IPS-NIHi7 (cell line): ENCODE results near the gene TIMP2.
A peak's percentile ranks its signal among the peaks of the same experiment; 100 is the strongest.
"Not testable (repeated sequence)": the region's sequence is repeated elsewhere in the genome, so short reads cannot be mapped to it uniquely, and the experiment has no call there.

Experiments
- DNase-seq: peaks from one replicate; pipeline ENCODE4 v3.0.0; 2012; ENCODE audit warnings: mixed read lengths; ENCODE audit errors: extremely low spot score

Gene TIMP2, protein sequence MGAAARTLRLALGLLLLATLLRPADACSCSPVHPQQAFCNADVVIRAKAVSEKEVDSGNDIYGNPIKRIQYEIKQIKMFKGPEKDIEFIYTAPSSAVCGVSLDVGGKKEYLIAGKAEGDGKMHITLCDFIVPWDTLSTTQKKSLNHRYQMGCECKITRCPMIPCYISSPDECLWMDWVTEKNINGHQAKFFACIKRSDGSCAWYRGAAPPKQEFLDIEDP

DNA sequence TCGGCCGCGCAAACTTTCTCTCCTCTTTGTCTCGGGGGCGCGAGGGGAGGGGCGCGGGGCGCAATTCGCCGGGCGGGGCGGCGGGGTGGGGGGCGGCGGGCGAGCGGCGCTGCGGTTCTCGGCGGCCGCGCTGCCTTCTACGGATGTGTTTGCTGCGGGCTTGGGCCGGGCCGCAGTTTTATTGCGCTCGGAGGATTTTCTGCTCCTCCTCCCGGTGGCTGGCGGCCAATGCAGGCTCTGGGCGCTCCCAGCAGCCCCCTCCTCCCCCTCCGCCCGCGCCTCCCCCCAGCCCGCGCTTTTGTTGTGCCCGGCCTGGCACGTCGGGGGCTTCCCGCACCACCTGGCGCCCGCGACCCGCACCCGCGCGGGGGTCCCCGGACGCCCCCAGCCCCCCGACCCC is at the start of gene TIMP2:
Gene TIMP2, minus strand, starts transcription at position 154 of the 400 bp plus-strand sequence. CDS start 299 bp downstream, outside the sequence.
- peak; percentile 92 for DNase-seq

DNA sequence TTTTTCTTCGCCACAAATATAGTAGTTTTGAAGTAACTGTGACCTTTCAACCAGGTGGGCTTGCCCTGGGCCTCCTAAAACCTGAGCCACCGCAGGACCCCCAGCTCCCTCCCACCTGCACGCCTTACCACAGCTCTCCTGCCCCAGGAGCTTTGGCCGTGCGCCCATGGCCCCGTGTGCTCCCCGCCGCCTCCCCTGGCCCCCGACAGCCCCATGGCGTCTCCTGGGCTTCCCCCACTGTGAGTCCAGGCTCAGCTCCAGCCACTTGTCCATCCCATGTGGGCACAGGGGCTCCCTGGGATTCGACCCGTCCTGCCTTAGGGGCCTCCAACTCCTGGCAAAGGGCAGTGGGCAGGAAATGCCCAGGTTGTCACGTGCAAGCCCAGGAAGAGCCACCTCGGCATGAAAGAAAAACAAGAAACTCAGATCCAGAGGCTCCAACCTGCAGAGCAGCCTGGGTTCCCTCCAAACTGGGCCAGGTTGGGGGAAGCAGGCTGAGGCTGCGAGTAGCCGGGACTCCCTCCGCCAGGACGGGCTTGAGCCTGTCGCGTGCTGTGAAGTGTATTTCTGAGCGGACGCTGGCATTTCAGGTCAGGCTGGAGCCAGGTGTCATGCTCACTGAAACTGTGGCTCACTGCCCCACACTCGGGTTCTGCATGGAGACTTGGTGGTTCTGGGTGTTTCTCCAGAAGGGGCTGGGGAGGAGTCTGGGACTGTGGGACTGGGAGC is 48.8 kb upstream of the TIMP2 start:
- no peak for DNase-seq

DNA sequence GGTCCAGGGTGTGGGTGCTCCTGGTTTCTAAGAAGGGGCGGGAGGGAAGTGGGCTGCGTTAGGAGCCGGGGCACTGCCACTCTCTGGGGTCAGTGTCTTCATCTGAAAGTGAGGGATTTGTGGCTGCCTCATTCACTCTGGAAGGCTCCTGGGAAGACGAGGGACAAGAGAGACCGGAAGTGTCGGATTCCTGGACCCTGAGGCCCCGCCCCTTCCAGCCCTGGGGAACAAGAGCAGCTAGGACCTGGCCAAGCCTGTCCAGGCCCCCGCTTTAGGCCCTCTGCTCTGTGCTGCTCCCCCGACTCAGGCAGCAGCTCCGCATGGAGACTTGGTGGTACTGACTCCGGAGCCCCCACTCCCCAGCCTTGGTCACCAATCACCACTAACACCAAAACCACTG is 48.0 kb upstream of the TIMP2 start:
- peak; percentile 68 for DNase-seq

DNA sequence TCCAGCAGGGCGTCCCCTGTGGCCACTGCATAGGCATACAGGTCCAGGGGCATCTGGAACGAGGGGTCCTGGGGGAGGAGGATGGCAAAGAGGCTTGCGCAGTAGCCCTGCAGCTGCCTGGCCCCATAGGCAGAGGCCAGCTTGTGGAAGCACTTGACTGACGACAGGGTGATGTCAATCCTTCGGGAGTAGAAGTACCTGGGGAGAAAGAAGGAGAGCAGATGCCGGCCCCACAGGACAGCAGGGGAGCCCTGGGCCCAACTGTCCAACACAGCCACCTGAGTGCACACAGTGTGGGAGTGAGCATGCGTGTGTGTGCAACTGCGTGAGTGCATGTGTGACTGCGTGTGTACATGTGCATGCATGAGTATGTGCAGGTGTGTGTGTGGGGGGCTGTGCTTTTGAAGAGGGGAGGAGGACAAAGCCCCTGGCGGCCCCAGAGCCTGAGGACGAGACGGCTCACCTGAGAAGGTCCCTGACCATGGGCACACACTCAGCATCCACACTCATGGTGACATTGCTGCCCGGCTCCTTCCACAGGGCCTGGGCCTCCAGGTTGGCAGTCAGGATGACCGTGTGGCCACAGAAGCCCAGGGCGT is 47.4 kb upstream of the TIMP2 start:
- no peak for DNase-seq

DNA sequence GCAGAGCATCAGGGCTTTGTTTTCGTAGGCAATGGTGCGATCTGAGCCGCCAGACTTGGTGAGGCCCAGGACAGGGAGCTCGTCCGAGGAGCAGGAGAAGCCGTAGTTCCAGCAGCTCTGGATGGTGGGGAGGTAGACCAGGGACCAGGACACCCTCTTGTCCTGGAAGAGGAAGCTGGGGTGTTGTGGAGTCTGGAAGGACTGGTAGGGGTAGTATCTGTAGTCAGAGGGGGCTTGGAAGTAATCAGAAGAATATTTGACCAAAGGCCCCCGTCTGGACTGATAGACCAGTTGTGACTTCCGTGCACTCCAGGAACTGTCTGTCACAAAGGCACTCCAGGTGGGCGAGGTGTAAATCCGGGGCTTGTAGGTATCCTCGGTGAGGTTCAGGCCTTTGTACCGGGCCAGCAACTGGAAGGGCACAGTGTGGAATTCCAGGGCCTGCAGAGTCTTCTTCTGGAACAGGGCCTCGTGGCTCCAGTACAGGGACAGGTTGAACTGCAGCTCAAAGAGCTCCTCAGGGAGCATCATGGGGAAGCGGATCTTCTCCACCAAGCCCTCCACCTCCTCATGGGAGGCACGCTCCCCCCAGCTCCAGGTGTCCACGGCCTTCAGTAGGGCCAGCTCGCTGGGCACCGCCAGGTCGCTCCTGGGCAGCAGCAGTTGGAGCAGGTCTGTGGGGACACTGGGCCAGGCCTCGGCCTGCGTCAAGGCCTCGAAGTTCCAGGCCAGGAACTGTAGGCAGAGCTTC is 46.7 kb upstream of the TIMP2 start:
- DNase-seq: no peak

DNA sequence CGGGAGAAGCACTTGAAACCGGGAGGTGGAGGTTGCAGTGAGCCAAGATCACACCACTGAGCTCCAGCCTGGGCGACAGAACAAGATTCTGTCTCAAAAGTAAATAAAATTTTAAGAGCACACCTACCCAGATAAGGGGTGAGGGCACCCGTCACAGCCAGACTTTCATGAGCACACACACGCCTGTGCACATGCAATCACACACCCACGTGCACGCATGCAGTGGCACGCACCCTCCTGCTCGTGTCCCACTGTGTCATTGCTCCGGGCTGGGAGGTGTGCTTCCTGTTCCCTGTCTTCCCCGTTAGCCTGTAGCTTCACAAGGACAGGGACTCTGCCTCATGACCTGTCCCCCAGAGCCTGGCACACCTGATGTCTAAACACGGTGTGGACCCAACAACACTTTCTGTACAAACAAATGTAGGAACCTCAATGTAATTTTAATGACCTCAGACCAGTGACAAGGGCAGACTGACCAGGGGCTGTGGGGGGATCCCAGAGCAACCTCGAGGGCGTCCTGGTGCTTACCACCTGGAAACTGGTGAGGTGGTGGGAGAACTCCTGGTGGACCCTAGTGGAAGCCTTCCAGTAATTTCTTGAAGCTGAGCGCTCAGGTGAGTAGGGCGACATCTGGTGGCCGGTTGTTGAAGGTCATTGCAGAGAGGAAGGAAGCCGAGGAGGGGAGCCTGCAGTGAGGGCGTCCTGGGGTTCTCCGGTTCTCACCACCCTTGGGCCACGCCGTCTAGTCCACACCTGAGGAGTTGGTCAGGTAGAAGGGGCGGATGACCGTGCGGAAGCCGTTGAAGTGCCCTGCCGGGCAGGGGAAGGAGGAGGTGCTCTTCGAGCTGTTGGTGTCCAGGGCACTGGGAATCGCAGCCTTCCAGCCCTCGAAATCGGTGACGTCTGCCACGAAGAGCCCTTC is 45.9 kb upstream of the TIMP2 start:
- peak; percentile 85 for DNase-seq

DNA sequence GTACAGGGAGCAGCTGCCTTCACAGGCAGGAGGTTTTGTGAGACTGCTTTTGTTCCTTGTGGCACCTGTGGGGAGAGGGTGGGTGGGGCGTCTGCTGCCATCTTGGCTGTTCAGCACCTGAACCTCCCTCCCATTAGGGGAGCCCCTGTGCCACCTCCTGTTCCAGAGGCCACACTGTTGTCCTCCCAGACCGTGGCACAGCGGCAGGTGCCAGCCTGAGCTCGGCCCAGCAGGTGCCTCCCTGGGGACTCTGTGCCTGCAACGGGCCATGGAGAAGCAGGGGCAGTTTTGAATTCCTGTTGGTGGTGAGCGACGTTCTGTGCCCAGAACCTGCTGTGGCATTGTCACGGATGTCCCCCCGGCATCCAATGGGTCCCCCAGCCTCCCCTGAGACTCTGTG is 44.7 kb upstream of the TIMP2 start:
- no peak for DNase-seq

- no peak for DNase-seq
Measured at GRCh38 chr17:78967782-78968362, 42.7 kb upstream of the TIMP2 start.

DNA sequence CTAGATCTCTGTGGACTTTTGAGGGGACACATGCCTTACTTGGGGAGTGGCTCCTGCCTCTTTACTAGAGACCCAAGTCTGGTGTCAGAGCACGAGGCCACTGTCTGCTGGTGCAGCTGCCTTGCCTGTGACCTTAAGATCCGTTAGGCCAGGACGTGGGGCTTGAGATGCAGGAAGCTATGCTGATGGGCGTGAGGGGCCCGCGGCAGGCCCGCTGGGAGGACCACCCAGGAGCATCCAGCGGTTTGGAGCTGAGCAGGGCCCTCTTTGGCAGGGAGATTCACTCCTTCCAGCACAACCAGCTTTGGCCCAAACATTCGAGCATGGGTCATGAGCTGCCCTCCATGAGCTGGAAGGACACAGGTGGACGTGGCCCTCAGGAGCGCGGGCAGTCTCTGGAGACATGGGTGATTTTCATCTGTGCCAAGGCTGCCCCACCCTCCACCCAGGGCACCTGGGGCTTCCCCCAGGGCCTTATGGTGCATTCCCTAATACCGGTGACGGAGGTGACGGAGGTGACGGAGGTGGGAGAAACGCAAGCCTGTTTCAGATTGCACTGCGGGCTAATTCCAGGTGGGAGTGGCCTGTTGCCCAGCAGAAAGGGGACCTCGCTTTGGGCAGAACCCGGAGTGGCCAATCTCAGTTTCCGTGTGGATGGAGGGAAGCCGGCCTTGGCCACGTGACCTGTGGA is 41.9 kb upstream of the TIMP2 start:
- DNase-seq: no peak

DNA sequence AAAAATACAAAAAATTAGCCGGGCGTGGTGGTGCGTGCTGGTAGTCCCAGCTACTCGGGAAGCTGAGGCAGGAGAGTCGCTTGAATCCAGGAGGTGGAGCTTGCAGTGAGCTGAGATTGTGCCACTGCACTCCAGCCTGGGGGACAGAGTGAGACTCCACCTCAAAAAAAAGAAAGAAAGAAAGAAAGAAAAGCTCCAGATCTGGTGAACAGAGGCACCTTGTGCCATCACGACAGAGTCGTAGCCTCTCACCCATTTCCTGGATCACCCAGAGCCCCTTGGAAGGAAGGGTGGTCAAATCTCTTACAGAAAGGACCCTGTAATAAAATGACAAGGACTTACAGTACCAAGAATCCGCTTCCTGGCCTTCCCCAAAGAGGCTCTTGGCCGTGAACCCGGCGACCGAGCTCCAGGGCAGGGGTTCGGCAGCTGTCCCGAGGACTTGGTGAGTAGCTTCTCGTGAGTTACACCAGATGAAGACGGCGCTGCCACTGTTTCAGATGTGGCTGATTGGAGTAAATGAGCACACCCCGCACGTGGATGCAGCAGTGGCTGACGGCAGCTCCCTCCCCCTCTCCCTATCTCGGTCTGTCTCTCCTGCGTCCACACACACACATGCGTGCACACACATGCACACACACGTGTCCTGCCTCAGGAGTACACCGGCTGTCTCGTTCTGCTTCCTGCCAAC is 41.1 kb upstream of the TIMP2 start:
- DNase-seq: no peak

GRCh38 chr17:78965491-78965924 is 40.3 kb upstream of the TIMP2 start:
- DNase-seq: no peak

DNA sequence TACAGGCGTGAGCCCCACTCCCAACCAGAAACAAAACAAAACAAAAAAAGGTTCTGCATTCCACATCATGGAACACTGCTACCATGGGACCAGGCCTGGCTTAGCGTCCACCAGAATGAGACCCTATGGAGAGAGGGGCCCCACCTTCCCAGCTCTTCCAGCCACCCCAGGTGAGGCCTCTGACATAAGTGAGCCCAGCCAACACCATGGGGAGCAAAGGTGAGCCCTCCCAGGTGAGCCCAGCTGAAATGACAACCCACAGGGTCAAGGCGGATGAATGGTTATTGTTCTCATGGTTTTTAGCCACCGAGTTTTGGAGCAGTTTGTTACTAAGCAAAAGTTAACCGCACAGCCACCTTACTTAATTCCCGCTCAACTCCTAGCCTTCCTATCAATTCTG is 38.2 kb upstream of the TIMP2 start:
- no peak for DNase-seq

GRCh38 chr17:78962984-78963348 is 37.8 kb upstream of the TIMP2 start:
- not testable (repeated sequence) for DNase-seq

DNA sequence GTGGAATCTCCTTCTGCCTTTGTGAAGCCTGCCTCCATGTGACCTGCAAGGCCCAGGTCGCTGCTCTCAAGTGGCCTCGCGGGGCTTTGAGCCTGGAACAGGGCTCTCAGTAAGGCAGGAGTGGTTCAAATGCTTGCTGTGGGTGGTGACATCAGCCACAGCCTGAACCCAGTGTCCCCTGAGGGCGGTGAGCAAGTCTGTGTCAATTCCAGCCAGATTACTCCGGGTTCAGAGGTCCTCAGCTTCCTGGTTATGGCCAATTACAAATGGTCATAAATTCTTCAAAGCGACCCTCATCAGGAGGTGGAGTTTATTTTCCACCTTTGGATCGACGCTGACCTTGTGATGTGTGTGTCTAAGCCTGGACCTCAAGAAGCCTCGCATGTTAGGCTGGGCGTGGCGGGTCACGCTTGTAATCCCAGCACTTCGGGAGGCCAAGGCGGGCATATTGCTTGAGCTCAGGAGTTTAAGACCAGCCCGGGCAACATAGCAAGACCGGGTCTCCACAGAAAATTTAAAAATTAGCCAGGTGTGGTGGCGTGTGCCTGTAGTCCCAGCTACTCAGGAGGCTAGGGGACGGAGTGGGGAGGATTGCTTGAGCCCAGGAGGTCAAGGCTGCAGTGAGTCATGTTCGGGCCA is 37.3 kb upstream of the TIMP2 start:
- DNase-seq: no peak

GRCh38 chr17:78961571-78961970 is 36.4 kb upstream of the TIMP2 start:
- DNase-seq: no peak

GRCh38 chr17:78960928-78961327 is 35.7 kb upstream of the TIMP2 start:
- DNase-seq: no peak

GRCh38 chr17:78959803-78960202 is 34.6 kb upstream of the TIMP2 start:
- no peak for DNase-seq

DNA sequence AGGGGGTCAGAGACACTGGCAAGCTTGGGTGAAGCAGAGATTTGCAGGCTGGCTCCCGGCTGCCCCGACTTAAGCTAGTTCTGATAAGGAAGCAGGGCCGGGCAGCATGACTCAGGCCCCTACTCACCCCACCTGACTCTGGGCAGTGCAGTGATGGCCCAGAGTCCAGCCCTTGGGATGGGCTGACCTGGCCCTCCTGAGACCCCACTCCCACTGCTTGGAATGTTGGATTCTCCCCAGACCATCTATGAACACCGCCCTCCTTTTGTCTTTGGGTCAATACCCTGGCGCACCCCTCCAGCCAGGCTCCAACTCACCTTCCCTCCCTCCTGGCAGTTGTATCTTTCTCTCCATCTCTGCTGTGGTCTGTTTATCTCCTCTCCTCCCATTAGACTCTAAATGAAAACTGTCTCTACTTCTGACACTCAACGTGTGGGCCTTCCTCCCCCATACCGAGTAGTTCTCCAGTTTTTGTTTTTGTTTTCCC is 33.5 kb upstream of the TIMP2 start:
- no peak for DNase-seq

DNA sequence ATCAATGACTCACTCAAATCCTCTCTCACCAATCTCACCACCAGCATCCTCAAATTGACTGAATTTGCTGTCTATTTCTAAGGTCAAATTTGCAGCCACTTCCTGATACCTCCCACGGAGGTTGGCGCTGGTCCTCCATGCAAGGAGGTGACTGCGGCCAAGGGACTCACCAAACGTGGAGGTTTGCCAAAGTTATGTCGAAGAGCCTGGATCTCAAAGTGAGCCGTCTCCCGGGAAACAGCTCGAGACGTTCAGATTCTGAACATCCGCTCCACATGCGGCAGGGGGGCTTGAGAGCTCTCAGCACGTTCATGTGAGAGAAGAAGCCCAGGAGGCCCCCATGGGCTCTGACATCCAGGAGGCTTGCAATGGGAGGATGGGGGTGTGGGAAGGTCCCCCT is 31.9 kb upstream of the TIMP2 start:
- no peak for DNase-seq
